HG02840 (cell line): ENCODE data around the gene ATP6V0A4.

ENCODE experiments used
- ATAC-seq: cut with Tn5 transposase; IDR thresholded peaks from one replicate; pipeline ENCODE4 v1.9.1; 2021; ENCODE audit warnings: mild to moderate bottlenecking, moderate library complexity, moderate number of reproducible peaks; ENCODE audit not compliant: unreplicated experiment, low FRiP score

The ATP6V0A4 gene

DNA sequence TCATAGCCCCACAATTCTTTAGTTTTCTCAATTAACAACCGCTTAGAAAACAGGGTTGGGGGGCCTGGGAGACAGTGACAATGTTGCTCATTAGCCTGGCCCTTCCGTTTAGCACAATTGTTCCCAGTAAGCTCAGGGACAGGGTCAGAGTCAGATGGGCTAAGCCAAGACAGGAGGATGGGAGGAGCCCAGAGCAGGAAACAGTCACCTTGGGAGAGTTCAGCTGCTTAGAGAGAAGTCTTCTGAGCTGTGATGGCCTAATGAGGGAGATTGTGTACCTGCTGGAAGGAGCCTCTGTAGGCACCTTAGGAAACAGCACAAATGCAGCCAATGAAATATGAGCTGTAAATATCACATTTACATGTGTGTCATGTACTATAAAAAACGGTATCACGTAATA, 132.7 kb downstream of the ATP6V0A4 start:
- no peak for ATAC-seq

DNA sequence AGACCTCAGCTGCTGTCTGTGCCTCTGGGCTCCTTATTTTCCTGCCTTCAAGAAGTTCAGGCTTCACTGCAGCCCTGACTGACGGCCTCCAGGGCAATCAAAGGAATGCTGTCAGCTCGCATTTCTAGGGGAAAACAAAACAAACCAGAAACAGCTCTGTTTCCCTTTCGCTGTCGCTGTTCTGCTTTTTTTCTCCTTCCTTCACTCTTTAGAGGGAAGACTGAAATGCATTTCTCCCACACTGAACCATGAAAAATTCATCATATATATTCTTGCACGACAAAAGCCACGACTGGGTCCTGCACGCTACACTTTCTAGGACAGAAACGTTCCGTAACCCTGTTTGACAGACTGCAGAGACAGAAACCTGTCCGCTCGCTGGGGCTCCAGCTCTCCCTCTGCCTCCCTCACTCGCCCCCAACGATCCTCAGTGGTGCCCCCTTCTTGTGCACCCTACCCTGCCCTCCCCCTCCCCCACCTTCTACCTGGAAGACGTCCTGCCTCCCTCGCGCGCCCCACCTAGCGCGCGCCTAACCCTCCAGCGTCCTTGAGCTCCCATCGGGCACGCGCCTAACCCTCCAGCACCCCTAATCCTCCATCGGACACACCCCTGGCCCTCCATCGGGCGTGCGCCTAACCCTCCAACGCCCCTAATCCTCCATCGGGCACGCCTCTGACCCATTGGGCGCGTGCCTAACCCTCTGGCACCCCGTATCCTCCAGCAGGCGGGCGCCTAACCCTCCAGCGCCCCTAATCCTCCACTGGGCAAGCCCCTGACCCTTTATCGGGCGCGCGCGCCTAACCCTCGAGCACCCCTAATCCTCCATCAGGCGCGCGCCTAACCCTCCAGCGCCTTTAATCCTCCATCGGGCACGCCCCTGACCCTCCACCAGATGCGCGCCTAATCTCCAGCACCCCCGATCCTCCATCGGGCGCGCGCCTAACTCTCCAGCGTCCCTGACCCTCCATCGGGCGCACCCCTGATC, 134.0 kb downstream of the ATP6V0A4 start:
- ATAC-seq = no peak

DNA sequence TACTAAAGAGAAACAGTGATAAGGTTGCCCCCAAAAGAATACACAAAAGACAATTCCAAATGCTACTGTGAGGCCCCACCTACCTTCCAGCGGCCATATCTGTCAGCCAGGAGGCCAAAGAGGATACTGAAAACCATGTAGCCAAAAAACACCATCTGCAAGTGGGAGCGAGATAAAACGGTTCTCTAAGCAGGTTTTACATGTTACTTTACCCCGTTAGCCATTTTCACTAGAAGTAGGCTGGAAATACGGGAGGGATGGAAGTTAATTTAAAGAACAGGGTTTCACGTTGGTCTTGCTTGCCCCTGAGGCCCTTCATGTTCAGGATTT, 135.0 kb downstream of the ATP6V0A4 start:
- ATAC-seq = no peak

DNA sequence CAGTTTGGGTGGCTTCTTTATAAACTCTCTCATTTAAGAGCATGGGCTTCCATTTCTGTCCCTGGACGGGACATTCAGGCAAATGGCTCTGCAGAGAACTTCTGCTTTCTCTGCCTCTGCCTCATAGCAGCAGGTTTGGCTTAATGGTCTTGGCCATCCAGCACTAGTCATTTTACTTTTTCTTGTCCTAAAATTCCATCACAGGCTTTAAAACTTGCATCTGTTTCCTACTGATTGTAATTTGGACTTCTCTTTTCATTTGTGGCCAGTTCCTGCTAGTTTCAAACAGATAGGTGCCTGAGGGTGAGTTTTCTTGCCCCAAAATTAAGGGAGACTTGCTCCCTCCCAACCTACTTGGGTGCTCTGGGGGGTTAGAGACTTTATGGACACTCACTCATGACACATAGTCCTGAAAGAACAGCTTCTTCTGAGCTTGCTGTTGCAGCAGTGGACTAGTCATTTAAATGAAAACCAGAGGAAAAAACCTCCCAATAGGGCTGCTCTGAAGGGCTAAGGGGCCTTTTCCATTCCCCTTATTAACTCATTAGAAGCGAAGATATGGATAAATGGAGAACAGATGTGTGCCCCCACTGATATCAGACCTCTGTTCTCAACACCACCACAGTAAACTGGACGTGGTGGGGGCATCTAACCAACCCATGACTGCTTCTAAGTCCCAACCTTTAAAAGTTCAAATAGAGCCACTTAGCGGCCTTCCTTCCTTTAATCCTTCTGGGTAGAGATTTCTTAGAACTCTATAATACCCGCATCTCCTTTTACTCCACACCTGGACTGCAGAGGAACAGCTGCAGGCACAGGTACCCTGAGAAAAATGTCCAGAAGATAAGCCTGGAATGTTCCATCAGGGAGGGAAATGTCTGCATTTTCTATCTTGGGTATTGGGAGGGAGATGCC, 135.7 kb downstream of the ATP6V0A4 start:
- ATAC-seq = no peak

DNA sequence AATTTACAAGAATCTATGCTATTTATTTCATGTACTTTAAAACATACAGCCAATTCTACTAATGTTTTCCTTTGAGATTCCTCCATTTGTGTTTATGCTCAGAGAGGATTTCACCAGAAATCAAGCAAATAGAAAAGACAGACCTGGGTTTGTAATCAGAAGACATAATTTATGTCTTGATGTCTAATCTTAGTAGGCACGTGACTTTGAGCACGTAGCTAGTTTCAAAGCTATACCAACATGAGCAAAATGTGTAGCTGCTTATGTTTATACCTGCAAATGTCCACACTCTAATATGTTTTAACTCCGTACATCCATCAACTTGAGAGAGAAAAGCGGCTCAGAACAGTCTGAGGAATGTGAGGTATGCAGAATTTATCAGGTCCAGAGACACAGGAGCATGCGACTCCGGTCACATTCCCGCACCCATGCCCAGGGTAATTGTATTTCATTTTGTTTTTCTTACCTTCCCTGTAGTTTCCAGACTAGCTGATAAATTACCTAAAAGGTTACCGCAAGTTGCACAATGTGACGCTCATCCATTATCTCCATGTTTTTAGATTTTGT, 136.8 kb downstream of the ATP6V0A4 start:
- no peak for ATAC-seq

DNA sequence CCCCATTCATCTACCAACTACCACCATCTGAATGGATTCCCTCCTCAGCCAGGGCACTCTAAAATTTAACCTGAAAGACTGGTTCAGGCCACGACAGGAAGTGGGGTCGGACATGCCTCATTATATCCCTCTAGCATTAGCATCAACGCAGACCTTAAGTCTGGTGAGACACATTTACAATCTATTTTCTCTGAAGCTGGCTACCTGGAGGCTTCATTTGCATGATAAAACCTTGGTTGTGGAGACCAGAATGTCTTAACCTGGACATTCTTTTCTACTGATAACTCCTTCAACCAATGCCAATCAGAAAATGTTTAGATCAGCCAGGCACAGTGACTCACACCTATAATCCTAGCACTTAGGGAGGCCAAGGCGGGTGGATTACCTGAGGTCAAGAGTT, 139.1 kb downstream of the ATP6V0A4 start:
- no peak for ATAC-seq

DNA sequence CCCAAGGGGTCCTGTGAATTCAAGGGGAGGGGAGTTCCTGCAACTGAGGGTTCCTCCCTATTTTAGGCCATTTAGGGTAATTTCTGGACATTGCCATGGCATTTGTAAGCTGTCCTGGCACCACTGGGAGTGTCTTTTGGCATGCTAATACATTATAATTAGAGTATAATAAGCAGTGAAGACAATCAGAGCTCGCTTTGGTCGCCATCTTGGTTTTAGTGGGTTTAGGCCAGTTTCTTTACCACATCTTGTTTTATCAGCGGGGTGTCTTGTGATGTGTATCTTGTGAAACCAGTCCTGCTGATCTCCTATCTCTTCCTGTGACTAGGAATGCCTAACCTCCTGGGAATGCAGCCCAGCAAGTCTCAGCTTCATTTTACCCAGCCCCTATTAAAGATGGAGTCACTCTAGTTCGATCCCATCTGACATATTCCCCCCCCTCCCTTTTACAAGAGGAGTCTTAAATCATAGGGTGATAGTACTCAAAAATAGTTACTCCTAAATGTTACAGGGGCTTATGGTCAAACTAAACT, 140.1 kb downstream of the ATP6V0A4 start:
- ATAC-seq = no peak

DNA sequence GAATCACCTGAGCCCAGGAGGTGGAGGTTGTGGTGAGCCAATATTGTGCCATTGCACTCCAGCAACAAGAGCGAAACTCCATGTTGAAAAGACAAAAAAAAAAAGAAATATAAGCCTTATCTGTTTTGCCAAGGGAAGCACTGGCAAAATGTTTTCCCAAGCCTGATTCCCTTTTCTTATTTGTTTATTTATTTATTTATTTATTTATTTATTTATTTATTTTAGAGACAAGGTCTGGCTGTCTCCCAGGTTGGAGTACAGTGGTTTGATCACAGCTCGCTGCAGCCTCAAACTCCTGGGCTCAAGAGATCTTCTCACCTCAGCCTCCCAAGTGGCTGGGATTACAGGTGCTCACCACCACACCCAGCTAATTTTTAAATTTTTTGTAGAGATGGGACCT, 141.0 kb downstream of the ATP6V0A4 start:
- no peak for ATAC-seq
